ENCODE measurements around the gene GLE1.

GRCh38 chr9:128494746-128495129, 9.8 kb upstream of the GLE1 start:
- TF ChIP-seq CTCF (conservative IDR thresholded peaks at IDR 0.05 in 1 of 2, IDR thresholded peaks at IDR 0.05 in 1 of 2; ENCODE audit: low read depth in 1 of 2, low read length in 2 of 2) (no peak), EZH2 (IDR thresholded peaks at IDR 0.05; ENCODE audit: low read length, missing control alignments) (no peak)
